Measurements from ENCODE around the gene ENG.

Gene ENG

DNA sequence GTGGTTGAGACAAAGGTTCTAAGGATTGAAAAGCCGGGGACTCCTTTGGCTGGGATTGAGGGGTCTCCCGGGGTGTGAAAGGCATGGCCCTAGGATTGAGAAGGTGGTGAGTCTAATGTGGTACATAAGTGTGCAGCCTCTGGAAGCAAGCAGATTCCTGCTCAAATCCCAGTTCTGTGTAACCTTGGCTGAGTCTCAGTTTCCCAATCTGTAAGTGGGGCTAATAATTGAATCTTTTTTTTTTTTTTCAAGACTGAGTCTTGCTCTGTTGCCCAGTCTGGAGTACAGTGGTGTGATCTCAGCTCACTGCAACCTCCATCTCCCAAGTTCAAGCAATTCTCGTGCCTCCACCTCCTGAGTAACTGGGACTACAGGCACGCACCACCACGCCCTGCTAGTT lies 81.9 kb downstream of the ENG start:
- DNase-seq = no peak

DNA sequence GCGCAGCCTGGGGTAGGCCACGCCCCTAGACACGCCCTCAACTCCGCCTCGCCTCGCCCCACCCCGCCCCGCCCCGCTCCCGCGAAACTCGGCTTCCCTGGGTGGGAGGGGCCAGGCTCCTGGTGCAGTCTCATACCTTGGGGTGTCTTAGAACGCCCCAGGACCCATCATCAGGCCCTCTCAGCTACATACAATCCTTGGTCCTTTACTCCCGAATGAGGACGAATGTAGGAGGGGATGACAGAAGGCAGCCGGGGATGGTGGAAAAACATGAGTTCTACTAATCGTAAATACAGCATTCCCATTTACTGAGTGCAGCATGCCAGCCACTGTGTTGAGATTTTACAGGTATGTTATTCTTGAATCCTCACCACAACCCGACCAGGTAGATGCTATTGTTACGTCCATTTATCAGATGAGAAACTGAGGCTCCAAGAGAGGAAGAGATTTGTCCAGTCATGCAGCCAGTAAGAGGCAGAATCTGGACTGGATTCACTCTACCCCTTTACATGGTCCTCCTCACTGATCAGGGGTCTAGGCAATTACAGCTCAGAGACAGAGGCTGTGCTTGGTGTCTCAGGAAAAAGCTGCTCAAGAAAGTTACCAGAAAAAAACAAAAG lies 82.8 kb downstream of the ENG start:
- no peak for DNase-seq

DNA sequence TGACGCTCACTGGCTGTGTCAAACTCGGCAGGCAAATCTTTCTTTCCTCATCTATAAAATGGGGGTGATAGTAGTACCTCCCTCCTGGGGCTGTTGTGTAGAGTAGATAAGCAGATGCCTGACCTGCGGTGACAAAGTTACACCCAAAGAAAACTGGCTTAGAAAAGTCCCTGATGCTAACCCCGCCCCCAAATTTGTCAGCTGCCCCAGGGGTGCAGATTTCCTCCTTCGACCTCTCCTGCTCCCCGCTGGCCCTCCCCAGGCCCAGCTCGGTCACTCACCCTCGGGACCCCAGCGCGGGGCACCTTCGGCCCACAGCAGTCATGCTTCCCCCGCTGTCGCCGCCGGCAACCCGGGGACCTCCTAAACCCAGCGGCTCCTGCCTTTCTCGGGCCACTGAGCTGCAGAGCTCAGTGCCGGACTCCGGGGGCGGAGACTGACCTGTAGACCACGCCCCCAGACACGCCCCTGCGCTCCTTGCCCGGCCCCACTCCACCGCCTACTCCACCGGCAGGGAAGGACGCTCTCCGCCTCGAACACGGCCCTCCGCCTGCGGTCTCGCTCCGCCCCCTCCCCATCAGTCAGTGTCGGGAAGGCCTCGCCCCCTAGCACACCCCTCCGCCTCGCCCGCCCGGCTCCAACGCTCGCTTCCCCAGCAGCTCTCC lies 83.4 kb downstream of the ENG start:
- DNase-seq = peak; percentile 99

DNA sequence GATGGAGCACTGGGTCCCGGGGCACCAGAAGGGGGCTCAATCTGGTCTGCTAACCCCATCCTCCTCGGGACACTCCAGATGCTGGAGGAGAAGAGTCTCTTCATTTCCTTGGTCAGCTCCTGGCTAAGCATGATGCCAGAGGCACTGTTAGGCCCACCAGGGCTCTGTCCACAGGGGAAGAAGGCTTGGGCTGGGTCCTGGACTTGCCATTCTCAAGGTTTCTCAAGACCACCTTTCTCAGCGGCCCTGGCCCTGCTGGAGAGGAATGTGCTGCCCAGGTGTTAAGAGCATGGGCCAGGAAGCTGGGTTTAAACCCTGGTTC lies 83.9 kb downstream of the ENG start:
- DNase-seq = no peak

DNA sequence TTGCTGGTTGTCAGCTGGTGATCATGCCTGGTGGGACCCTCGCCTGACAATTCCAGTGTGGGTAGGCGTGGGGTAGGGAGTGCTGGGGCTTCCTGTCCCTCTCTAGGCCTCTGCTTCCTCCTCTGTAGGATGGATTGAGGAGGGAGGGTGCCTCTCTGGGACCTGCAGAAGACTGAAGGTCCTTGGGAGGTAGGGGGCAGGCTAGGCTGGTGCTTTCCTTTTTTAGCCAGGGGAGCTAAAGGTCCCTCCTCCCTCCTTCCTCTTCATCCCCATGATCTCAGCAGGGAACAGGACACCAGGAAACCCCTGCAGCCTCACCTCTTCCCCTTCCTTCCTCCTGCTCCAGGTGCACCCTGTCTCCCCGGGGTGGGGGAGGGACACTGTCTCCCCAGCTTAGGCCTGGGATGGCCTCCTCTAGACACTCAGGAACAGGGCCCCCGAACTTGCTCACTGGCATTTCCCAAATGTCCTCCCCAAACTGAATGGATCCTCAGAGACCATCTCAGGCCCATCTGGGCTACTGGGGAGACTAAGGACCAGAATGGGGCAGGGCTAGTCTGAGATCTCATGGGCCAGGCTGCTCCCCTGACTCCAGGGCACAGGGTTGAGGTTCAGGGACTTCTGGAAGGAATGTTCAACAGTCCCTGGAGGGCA lies 84.4 kb downstream of the ENG start:
- peak in 1 of 3 donors; percentile 16 for DNase-seq

DNA sequence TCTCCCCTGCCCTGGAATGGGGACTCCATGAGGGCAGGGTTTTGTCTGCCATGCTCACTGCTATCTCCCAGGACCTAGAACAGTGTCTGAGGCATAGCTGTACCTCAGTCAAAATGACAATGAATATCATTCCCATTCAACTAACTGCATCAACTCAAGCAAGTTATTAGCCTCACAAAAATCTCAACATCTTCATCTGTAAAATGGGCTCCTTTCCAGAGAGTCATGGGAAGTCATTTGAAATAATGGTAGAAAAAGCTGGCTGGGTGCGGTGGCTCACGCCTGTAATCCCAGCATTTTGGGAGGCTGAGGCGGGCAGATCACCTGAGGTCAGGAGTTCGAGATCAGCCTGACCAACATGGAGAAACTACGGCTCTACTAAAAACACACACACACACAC lies 85.4 kb downstream of the ENG start:
- no peak for DNase-seq

DNA sequence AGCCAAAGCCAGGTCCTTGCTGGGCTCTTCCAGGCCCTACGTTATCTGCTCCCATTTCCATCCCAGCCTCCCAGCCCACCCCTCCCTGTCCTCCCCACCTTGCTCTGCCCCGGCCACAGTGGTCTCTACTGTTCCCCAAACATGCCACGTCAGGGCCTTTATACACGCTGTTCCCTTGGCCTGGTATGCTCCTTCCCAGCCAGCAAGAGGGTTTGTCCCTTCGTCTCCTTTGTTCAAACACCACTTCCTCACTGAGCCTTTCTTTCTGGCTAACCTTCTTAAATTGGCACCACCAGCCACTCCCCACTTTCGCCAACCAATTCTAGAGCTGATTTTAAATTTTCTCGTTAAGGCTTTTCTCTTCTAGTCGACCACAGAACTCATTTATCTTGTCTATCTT lies 85.8 kb downstream of the ENG start:
- no peak for DNase-seq

DNA sequence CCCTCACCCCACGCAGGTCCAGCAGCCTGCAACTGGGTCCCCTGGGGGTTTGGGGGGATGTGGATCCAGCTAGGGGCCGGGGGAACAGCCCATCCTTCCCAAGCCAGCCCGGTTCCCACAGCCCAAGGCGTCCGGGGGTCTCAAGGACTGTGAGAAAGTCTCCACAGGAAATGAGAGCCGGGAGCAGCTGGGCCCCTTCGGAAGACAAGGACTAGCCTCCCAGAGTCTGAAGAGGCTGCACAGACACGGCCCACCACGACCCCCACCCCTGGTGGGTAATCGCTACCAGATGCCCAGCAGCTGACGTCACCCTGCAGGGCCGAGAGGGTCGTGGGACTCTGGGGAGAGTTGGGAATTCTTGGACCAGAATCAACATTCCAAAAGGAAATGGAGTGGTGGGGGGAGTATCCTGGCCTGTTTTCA lies 86.5 kb downstream of the ENG start:
- no peak for DNase-seq

DNA sequence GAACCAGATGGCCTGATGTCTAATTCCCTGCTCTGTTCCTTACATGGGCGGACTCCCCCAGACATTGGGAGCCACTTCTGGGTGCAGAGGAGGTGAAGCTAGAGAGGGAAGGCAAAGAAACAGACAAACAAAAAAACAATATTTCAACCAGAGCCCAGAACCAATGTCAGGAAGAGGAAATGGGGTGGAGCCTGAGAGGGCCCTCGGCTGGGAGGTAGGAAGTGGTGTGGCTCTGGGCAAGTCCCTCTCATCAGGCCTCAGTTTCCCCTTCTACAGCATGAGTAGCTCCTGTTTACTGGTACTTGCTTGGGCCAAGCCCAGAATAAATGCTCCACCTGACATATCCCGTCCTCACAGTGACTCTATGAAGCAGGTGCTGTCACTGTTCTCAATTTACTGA lies 87.0 kb downstream of the ENG start:
- DNase-seq = no peak

DNA sequence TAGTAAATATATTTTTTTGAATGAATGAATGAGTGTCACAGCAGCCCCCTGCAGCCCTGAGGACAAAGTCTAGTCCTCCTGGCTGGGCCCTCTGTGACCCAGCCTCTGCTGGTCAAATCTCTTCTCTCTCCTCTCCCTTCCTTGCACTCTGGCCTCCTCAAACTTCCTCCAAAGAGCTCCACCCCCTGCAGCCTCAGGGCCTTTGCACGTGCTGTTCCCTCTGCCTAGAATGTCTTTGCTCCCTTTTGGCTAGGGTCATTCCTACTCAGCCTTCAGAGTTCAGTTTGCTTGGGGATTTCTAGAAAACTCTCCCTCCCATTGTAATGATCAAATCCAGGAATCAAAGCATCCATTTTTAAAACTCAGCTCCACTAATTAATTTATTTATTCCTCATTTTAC lies 89.0 kb downstream of the ENG start:
- DNase-seq = no peak
